PC-9 (cell line): ENCODE measurements around the gene ZBTB14.

Source experiments
- EZH2 ChIP-seq: fragments of 200-600 bp; sonication (generic); IDR thresholded peaks from 2 replicates; pipeline ENCODE4 v1.8.0; 2017; ENCODE audit warnings: antibody characterized with exemption, low read depth
- TF ChIP-seq, protein P1 (sequence below): fragments of 200-600 bp; sonication (generic); conservative IDR thresholded peaks from 2 replicates; pipeline ENCODE4 v1.6.1; 2017; ENCODE audit warnings: mixed run types, antibody characterized with exemption, mild to moderate bottlenecking, moderate library complexity

DNA sequence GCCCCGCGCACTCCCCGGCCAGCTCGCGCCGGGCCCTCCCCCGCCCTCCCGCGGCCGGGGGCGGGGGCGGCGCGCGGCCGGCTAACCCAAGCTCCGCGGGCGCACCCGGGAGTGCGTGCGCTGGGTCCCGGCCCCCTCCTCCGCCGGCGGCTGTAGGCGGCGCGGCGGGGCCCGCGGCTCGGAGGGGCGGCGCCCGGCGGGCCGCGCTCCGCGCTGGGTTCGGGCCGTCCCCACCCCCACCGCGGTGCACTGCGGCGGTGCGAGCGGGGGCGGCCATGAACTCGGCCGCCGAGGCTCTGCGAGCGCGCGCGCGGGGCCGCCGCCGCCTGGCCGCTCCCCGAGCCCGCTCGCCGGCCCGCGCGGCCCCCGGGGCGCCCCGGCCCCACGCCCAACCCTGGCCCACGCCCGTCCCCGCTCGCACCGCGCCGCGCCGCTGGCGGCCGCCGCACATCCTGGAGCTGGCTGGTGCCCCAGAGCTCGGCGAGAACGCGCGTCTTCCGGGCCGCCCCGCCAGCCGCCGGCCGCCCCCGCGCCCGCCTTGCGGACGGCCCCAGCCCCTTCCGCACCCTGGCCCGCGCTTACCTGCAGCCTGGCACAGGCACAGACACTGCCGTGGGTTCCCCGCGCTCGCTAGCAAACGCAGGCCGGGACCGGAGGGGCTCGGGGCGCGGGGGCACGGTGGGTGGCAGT lies at the start of gene ZBTB14:
- TF ChIP-seq, protein P1, sequence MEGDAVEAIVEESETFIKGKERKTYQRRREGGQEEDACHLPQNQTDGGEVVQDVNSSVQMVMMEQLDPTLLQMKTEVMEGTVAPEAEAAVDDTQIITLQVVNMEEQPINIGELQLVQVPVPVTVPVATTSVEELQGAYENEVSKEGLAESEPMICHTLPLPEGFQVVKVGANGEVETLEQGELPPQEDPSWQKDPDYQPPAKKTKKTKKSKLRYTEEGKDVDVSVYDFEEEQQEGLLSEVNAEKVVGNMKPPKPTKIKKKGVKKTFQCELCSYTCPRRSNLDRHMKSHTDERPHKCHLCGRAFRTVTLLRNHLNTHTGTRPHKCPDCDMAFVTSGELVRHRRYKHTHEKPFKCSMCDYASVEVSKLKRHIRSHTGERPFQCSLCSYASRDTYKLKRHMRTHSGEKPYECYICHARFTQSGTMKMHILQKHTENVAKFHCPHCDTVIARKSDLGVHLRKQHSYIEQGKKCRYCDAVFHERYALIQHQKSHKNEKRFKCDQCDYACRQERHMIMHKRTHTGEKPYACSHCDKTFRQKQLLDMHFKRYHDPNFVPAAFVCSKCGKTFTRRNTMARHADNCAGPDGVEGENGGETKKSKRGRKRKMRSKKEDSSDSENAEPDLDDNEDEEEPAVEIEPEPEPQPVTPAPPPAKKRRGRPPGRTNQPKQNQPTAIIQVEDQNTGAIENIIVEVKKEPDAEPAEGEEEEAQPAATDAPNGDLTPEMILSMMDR = no peak
- no peak for TF ChIP-seq EZH2
